ENCODE measurements around the gene PIP4K2A. TPM values are rescaled to one million over a fixed set of nuclear protein-coding genes. Genes with fewer than 3 reads are reported as not detected.

The PIP4K2A gene
- total and polyA plus RNA-seq, 2 donors, result 23.8 to 60.4 TPM

GRCh38 chr10:22630234-22631174 lies 83.9 kb downstream of the PIP4K2A start:
- H3K9me3 ChIP-seq (ENCODE audit: control insufficient read depth in 2 of 2, insufficient read depth in 1 of 2, low read length in 1 of 2), result no peaks in the 10 kb centered on the region
- H3K4me1 ChIP-seq (ENCODE audit: control insufficient read depth in 2 of 2, insufficient read depth in 2 of 2, low read length in 2 of 2), result peaks cover 12 to 22% of the 10 kb centered on the region in 2 donors
- WGBS, result 82% methylated on average over 7 of the region's 7 CpGs
- H3K4me3 ChIP-seq (ENCODE audit: low read length in 2 of 2), result no peak overlapping the region
- H3K27me3 ChIP-seq (ENCODE audit: control insufficient read depth in 2 of 2, insufficient read depth in 1 of 2, low read length in 1 of 2), result no peaks in the 10 kb centered on the region
- H3K36me3 ChIP-seq (ENCODE audit: control insufficient read depth in 2 of 2, insufficient read depth in 2 of 2, low read length in 1 of 2), result no peaks in the 10 kb centered on the region
- peak overlapping the region in 1 of 2 donors; percentile 49 for H3K27ac ChIP-seq (ENCODE audit: low read depth in 1 of 2, low read length in 1 of 2)
- DNase-seq (ENCODE audit: low read depth in 6 of 9, low spot score in 9 of 9), result peak in 1 of 9 donors; percentile 56

GRCh38 chr10:22629852-22630233 lies 84.5 kb downstream of the PIP4K2A start:
- Histone ChIP-seq H3K9me3 (ENCODE audit: control insufficient read depth in 2 of 2, insufficient read depth in 1 of 2, low read length in 1 of 2) (no peaks in the 10 kb centered on the region), H3K4me1 (ENCODE audit: control insufficient read depth in 2 of 2, insufficient read depth in 2 of 2, low read length in 2 of 2) (peaks cover 10 to 24% of the 10 kb centered on the region in 2 donors), H3K27me3 (ENCODE audit: control insufficient read depth in 2 of 2, insufficient read depth in 1 of 2, low read length in 1 of 2) (no peaks in the 10 kb centered on the region), H3K27ac (ENCODE audit: low read depth in 1 of 2, low read length in 1 of 2) (no peak overlapping the region), H3K4me3 (ENCODE audit: low read length in 2 of 2) (no peak overlapping the region), H3K36me3 (ENCODE audit: control insufficient read depth in 2 of 2, insufficient read depth in 2 of 2, low read length in 1 of 2) (no peaks in the 10 kb centered on the region)
- DNase-seq (ENCODE audit: low read depth in 6 of 9, low spot score in 9 of 9), result no peak
- WGBS, result 93% methylated on average over 4 of the region's 4 CpGs

- peaks cover 10 to 26% of the 10 kb centered on the region in 2 donors for H3K4me1 ChIP-seq (ENCODE audit: control insufficient read depth in 2 of 2, insufficient read depth in 2 of 2, low read length in 2 of 2)
Observed at GRCh38 chr10:22629126-22629525, 85.3 kb downstream of the PIP4K2A start.

GRCh38 chr10:22628309-22628708 lies 86.1 kb downstream of the PIP4K2A start:
- H3K27me3 ChIP-seq (ENCODE audit: control insufficient read depth in 2 of 2, insufficient read depth in 1 of 2, low read length in 1 of 2), result no peaks in the 10 kb centered on the region
- H3K4me3 ChIP-seq (ENCODE audit: low read length in 2 of 2), result no peak overlapping the region
- peaks cover 14 to 31% of the 10 kb centered on the region in 2 donors for H3K4me1 ChIP-seq (ENCODE audit: control insufficient read depth in 2 of 2, insufficient read depth in 2 of 2, low read length in 2 of 2)
- H3K9me3 ChIP-seq (ENCODE audit: control insufficient read depth in 2 of 2, insufficient read depth in 1 of 2, low read length in 1 of 2), result no peaks in the 10 kb centered on the region
- 84% methylated on average over 5 of the region's 5 CpGs for WGBS
- DNase-seq (ENCODE audit: low read depth in 6 of 9, low spot score in 9 of 9), result no peak
- no peaks in the 10 kb centered on the region for H3K36me3 ChIP-seq (ENCODE audit: control insufficient read depth in 2 of 2, insufficient read depth in 2 of 2, low read length in 1 of 2)
- H3K27ac ChIP-seq (ENCODE audit: low read depth in 1 of 2, low read length in 1 of 2), result no peak overlapping the region

More at GRCh38 chr10:22629126-22629525, 85.3 kb downstream of the PIP4K2A start:
- H3K27me3 ChIP-seq (ENCODE audit: control insufficient read depth in 2 of 2, insufficient read depth in 1 of 2, low read length in 1 of 2), result no peaks in the 10 kb centered on the region
- H3K4me3 ChIP-seq (ENCODE audit: low read length in 2 of 2), result no peak overlapping the region
- H3K9me3 ChIP-seq (ENCODE audit: control insufficient read depth in 2 of 2, insufficient read depth in 1 of 2, low read length in 1 of 2), result no peaks in the 10 kb centered on the region
- DNase-seq (ENCODE audit: low read depth in 6 of 9, low spot score in 9 of 9), result no peak
- H3K36me3 ChIP-seq (ENCODE audit: control insufficient read depth in 2 of 2, insufficient read depth in 2 of 2, low read length in 1 of 2), result no peaks in the 10 kb centered on the region
- no peak overlapping the region for H3K27ac ChIP-seq (ENCODE audit: low read depth in 1 of 2, low read length in 1 of 2)
- WGBS, result 96% methylated on average over 2 of the region's 2 CpGs

GRCh38 chr10:22626784-22627183 lies 87.6 kb downstream of the PIP4K2A start:
- Histone ChIP-seq H3K36me3 (ENCODE audit: control insufficient read depth in 2 of 2, insufficient read depth in 2 of 2, low read length in 1 of 2) (no peaks in the 10 kb centered on the region), H3K27ac (ENCODE audit: low read depth in 1 of 2, low read length in 1 of 2) (no peak overlapping the region), H3K9me3 (ENCODE audit: control insufficient read depth in 2 of 2, insufficient read depth in 1 of 2, low read length in 1 of 2) (no peaks in the 10 kb centered on the region), H3K4me1 (ENCODE audit: control insufficient read depth in 2 of 2, insufficient read depth in 2 of 2, low read length in 2 of 2) (peaks cover 14 to 39% of the 10 kb centered on the region in 2 donors), H3K27me3 (ENCODE audit: control insufficient read depth in 2 of 2, insufficient read depth in 1 of 2, low read length in 1 of 2) (no peaks in the 10 kb centered on the region), H3K4me3 (ENCODE audit: low read length in 2 of 2) (no peak overlapping the region)
- no peak for DNase-seq (ENCODE audit: low read depth in 6 of 9, low spot score in 9 of 9)
- WGBS, result 94% methylated on average over 2 of the region's 2 CpGs

- WGBS, result 92% methylated on average over 9 of the region's 9 CpGs
- no peak overlapping the region for H3K27ac ChIP-seq (ENCODE audit: low read depth in 1 of 2, low read length in 1 of 2)
- H3K4me1 ChIP-seq (ENCODE audit: control insufficient read depth in 2 of 2, insufficient read depth in 2 of 2, low read length in 2 of 2), result peaks cover 10 to 37% of the 10 kb centered on the region in 2 donors
- H3K36me3 ChIP-seq (ENCODE audit: control insufficient read depth in 2 of 2, insufficient read depth in 2 of 2, low read length in 1 of 2), result no peaks in the 10 kb centered on the region
- no peaks in the 10 kb centered on the region for H3K27me3 ChIP-seq (ENCODE audit: control insufficient read depth in 2 of 2, insufficient read depth in 1 of 2, low read length in 1 of 2)
- no peaks in the 10 kb centered on the region for H3K9me3 ChIP-seq (ENCODE audit: control insufficient read depth in 2 of 2, insufficient read depth in 1 of 2, low read length in 1 of 2)
- no peak for DNase-seq (ENCODE audit: low read depth in 6 of 9, low spot score in 9 of 9)
- no peak overlapping the region for H3K4me3 ChIP-seq (ENCODE audit: low read length in 2 of 2)
Observed at GRCh38 chr10:22625516-22626290, 88.7 kb downstream of the PIP4K2A start.

GRCh38 chr10:22624287-22624738 lies 90.1 kb downstream of the PIP4K2A start:
- Histone ChIP-seq H3K4me1 (ENCODE audit: control insufficient read depth in 2 of 2, insufficient read depth in 2 of 2, low read length in 2 of 2) (peaks cover 10 to 32% of the 10 kb centered on the region in 2 donors), H3K4me3 (ENCODE audit: low read length in 2 of 2) (no peak overlapping the region), H3K27me3 (ENCODE audit: control insufficient read depth in 2 of 2, insufficient read depth in 1 of 2, low read length in 1 of 2) (no peaks in the 10 kb centered on the region), H3K36me3 (ENCODE audit: control insufficient read depth in 2 of 2, insufficient read depth in 2 of 2, low read length in 1 of 2) (no peaks in the 10 kb centered on the region), H3K9me3 (ENCODE audit: control insufficient read depth in 2 of 2, insufficient read depth in 1 of 2, low read length in 1 of 2) (no peaks in the 10 kb centered on the region), H3K27ac (ENCODE audit: low read depth in 1 of 2, low read length in 1 of 2) (peak overlapping the region in 1 of 2 donors; percentile 21)
- WGBS, result 57% methylated on average over 3 of the region's 3 CpGs
- no peak for DNase-seq (ENCODE audit: low read depth in 6 of 9, low spot score in 9 of 9)

- 97% methylated on average over 4 of the region's 4 CpGs for WGBS
- Histone ChIP-seq H3K36me3 (ENCODE audit: control insufficient read depth in 2 of 2, insufficient read depth in 2 of 2, low read length in 1 of 2) (no peaks in the 10 kb centered on the region), H3K9me3 (ENCODE audit: control insufficient read depth in 2 of 2, insufficient read depth in 1 of 2, low read length in 1 of 2) (no peaks in the 10 kb centered on the region), H3K27ac (ENCODE audit: low read depth in 1 of 2, low read length in 1 of 2) (no peak overlapping the region), H3K4me1 (ENCODE audit: control insufficient read depth in 2 of 2, insufficient read depth in 2 of 2, low read length in 2 of 2) (peaks cover 9 to 31% of the 10 kb centered on the region in 2 donors), H3K4me3 (ENCODE audit: low read length in 2 of 2) (no peak overlapping the region), H3K27me3 (ENCODE audit: control insufficient read depth in 2 of 2, insufficient read depth in 1 of 2, low read length in 1 of 2) (no peaks in the 10 kb centered on the region)
- no peak for DNase-seq (ENCODE audit: low read depth in 6 of 9, low spot score in 9 of 9)
Observed at GRCh38 chr10:22623633-22624253, 90.6 kb downstream of the PIP4K2A start.
